T follicular helper cell (primary cell): ENCODE results near the gene RPL27.

ENCODE experiments used
- DNase-seq: peaks from one replicate; pipeline ENCODE4 v3.0.0-alpha.2; 2020; ENCODE audit warnings: low read depth

Gene RPL27

DNA sequence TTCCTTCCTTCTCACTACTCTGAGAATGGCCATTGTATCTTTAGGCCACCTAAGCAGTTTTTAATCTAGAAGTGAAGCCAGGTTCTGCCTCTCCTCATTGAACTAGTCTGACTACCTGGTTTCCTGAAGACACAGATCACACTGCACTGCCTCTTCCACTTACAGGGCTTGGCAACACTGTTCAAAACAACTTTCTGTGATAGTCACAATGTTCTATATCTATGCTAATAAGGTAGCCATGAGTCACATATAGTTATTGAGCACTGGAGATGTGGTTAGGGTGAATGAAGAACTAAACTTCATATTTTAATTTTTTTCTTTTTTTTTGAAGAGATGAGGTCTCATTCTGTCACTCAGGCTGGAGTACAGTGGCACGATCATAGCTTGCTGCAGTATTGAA, 53.8 kb downstream of the RPL27 start:
- no peak for DNase-seq
